Duodenal mucosa (tissue), 2 donors: ENCODE data around the gene CPB1.

Source experiments
- H3K27ac ChIP-seq: one replicate; pipeline ENCODE4 v1.7.0; 2013; ENCODE audit warnings: low read depth, low read length
- H3K27me3 ChIP-seq, 2 donors: one replicate each; pipeline ENCODE4 v1.7.0; 2013; ENCODE audit warnings: low read length in 2 of 2, control low read depth in 1 of 2; ENCODE audit not compliant: insufficient read depth in 2 of 2, control insufficient read depth in 1 of 2
- H3K36me3 ChIP-seq, 2 donors: one replicate each; pipeline ENCODE4 v1.7.0; 2013; ENCODE audit warnings: low read length in 2 of 2, control low read depth in 1 of 2; ENCODE audit not compliant: insufficient read depth in 2 of 2, control insufficient read depth in 1 of 2
- H3K4me1 ChIP-seq, 2 donors: one replicate each; pipeline ENCODE4 v1.7.0; 2013; ENCODE audit warnings: low read length in 2 of 2, control low read depth in 1 of 2; ENCODE audit not compliant: insufficient read depth in 2 of 2, control insufficient read depth in 1 of 2
- H3K4me3 ChIP-seq, 2 donors: one replicate each; pipeline ENCODE4 v1.7.0; 2013; ENCODE audit warnings: low read length in 2 of 2, low read depth in 1 of 2
- H3K9ac ChIP-seq, 2 donors: one replicate each; pipeline ENCODE4 v1.7.0; 2013; ENCODE audit warnings: low read length in 2 of 2, low read depth in 1 of 2
- H3K9me3 ChIP-seq, 2 donors: one replicate each; pipeline ENCODE4 v1.7.0; 2013; ENCODE audit warnings: low read length in 2 of 2, control low read depth in 1 of 2; ENCODE audit not compliant: control insufficient read depth in 1 of 2

The CPB1 gene

GRCh38 chr3:148796799-148797198 is 30.8 kb upstream of the CPB1 start:
- no peaks in the 10 kb centered on the region for H3K36me3 ChIP-seq
- no peaks in the 10 kb centered on the region for H3K9me3 ChIP-seq
- no peak overlapping the region for H3K27ac ChIP-seq
- no peaks in the 10 kb centered on the region for H3K27me3 ChIP-seq
- no peaks in the 10 kb centered on the region for H3K4me1 ChIP-seq
- no peak overlapping the region for H3K4me3 ChIP-seq
- no peak overlapping the region for H3K9ac ChIP-seq

GRCh38 chr3:148797795-148798194 is 29.8 kb upstream of the CPB1 start:
- Histone ChIP-seq H3K36me3 (no peaks in the 10 kb centered on the region), H3K9ac (no peak overlapping the region), H3K27ac (no peak overlapping the region), H3K4me3 (no peak overlapping the region), H3K9me3 (no peaks in the 10 kb centered on the region), H3K4me1 (no peaks in the 10 kb centered on the region), H3K27me3 (no peaks in the 10 kb centered on the region)

GRCh38 chr3:148800414-148800813 is 27.2 kb upstream of the CPB1 start:
- no peaks in the 10 kb centered on the region for H3K4me1 ChIP-seq
- no peaks in the 10 kb centered on the region for H3K36me3 ChIP-seq
- no peaks in the 10 kb centered on the region for H3K27me3 ChIP-seq
- no peak overlapping the region for H3K27ac ChIP-seq
- H3K4me3 ChIP-seq = no peak overlapping the region
- no peaks in the 10 kb centered on the region for H3K9me3 ChIP-seq
- no peak overlapping the region for H3K9ac ChIP-seq

- Histone ChIP-seq H3K4me1 (no peaks in the 10 kb centered on the region), H3K9me3 (no peaks in the 10 kb centered on the region), H3K27ac (no peak overlapping the region), H3K9ac (no peak overlapping the region), H3K36me3 (no peaks in the 10 kb centered on the region), H3K4me3 (no peak overlapping the region), H3K27me3 (no peaks in the 10 kb centered on the region)
Observed at GRCh38 chr3:148809835-148810234, 17.8 kb upstream of the CPB1 start.

- Histone ChIP-seq H3K4me3 (no peak overlapping the region), H3K4me1 (no peaks in the 10 kb centered on the region), H3K9ac (no peak overlapping the region), H3K27me3 (no peaks in the 10 kb centered on the region), H3K36me3 (no peaks in the 10 kb centered on the region), H3K27ac (no peak overlapping the region), H3K9me3 (no peaks in the 10 kb centered on the region)
Observed at GRCh38 chr3:148815316-148816110, 12.1 kb upstream of the CPB1 start.

GRCh38 chr3:148816427-148816826 is 11.2 kb upstream of the CPB1 start:
- no peaks in the 10 kb centered on the region for H3K4me1 ChIP-seq
- H3K27me3 ChIP-seq = no peaks in the 10 kb centered on the region
- H3K36me3 ChIP-seq = no peaks in the 10 kb centered on the region
- no peak overlapping the region for H3K9ac ChIP-seq
- H3K4me3 ChIP-seq = no peak overlapping the region
- H3K9me3 ChIP-seq = no peaks in the 10 kb centered on the region
- no peak overlapping the region for H3K27ac ChIP-seq

- no peaks in the 10 kb centered on the region for H3K4me1 ChIP-seq
Observed at GRCh38 chr3:148816981-148817525, 10.6 kb upstream of the CPB1 start.

GRCh38 chr3:148820361-148821245 is 7.0 kb upstream of the CPB1 start:
- Histone ChIP-seq H3K9ac (no peak overlapping the region), H3K36me3 (no peaks in the 10 kb centered on the region), H3K27me3 (no peaks in the 10 kb centered on the region), H3K27ac (no peak overlapping the region), H3K4me3 (no peak overlapping the region), H3K9me3 (no peaks in the 10 kb centered on the region), H3K4me1 (no peaks in the 10 kb centered on the region)

More at GRCh38 chr3:148816981-148817525, 10.6 kb upstream of the CPB1 start:
- no peak overlapping the region for H3K27ac ChIP-seq
- H3K36me3 ChIP-seq = no peaks in the 10 kb centered on the region
- H3K9ac ChIP-seq = no peak overlapping the region
- H3K4me3 ChIP-seq = no peak overlapping the region
- no peaks in the 10 kb centered on the region for H3K9me3 ChIP-seq
- H3K27me3 ChIP-seq = no peaks in the 10 kb centered on the region

- H3K27me3 ChIP-seq = no peaks in the 10 kb centered on the region
- no peak overlapping the region for H3K4me3 ChIP-seq
- no peaks in the 10 kb centered on the region for H3K9me3 ChIP-seq
- H3K4me1 ChIP-seq = no peaks in the 10 kb centered on the region
- H3K36me3 ChIP-seq = no peaks in the 10 kb centered on the region
- H3K9ac ChIP-seq = no peak overlapping the region
- no peak overlapping the region for H3K27ac ChIP-seq
Observed at GRCh38 chr3:148823026-148823425, 4.6 kb upstream of the CPB1 start.

- Histone ChIP-seq H3K36me3 (no peaks in the 10 kb centered on the region), H3K9ac (no peak overlapping the region), H3K27ac (no peak overlapping the region), H3K4me1 (no peaks in the 10 kb centered on the region), H3K27me3 (no peaks in the 10 kb centered on the region), H3K4me3 (no peak overlapping the region), H3K9me3 (no peaks in the 10 kb centered on the region)
Observed at GRCh38 chr3:148825476-148825875, 2.1 kb upstream of the CPB1 start.
